Testis (tissue), 3 donors: ENCODE measurements around the gene PEX14. TPM values are rescaled to one million over a fixed set of nuclear protein-coding genes. Genes with fewer than 3 reads are reported as not detected.

Experiments
- DNase-seq: peaks from one replicate; pipeline ENCODE4 v3.0.0-alpha.2; 2019
- H3K27ac ChIP-seq, 2 donors: fragments of 200-600 bp; sonication (generic); one replicate each; pipeline ENCODE4 v1.5.1; 2019
- H3K27me3 ChIP-seq: fragments of 200-600 bp; sonication (generic); one replicate; pipeline ENCODE4 v1.5.1; 2019
- H3K36me3 ChIP-seq: fragments of 200-600 bp; sonication (generic); one replicate; pipeline ENCODE4 v1.5.1; 2017; ENCODE audit warnings: low read depth; ENCODE audit errors: missing control alignments
- H3K4me1 ChIP-seq: fragments of 200-600 bp; sonication (generic); one replicate; pipeline ENCODE4 v1.5.1; 2019
- H3K4me3 ChIP-seq, 2 donors: fragments of 200-600 bp; sonication (generic); one replicate each; pipeline ENCODE4 v1.5.1; 2017 to 2019
- H3K9me3 ChIP-seq: fragments of 200-600 bp; sonication (generic); one replicate; pipeline ENCODE4 v1.5.1; 2017
- CTCF ChIP-seq, 3 experiments: fragments of 450-650 bp in 2 of 3; fragments of 200-600 bp in 1 of 3; sonication (generic) in 1 of 3; IDR thresholded peaks; one replicate each; pipeline ENCODE4 v1.5.1; 2016 to 2019; ENCODE audit warnings: antibody characterized with exemption in 3 of 3, mild to moderate bottlenecking in 2 of 3, moderate library complexity in 1 of 3
- POLR2A ChIP-seq: fragments of 450-650 bp; IDR thresholded peaks from one replicate; pipeline ENCODE4 v1.6.1; 2017; ENCODE audit warnings: antibody characterized with exemption, mild to moderate bottlenecking, moderate library complexity
- WGBS, 2 donors: methylation state at CpG; one replicate each; pipeline ENCODE4 v1.1.5; 2018; 5-methylcytosine and 5-hydroxymethylcytosine counted together
- intact Hi-C: fragments of 100-400 bp; cut with DNase I; formaldehyde crosslinking; loops from one replicate; pipeline ENCODE4 v1.15.1; 2023; ENCODE audit warnings: low total_unique reads
- polyA plus RNA-seq: library from polyadenylated mRNA; stranded (reverse); fragments of 350-450 nt; fragmentation: Illumina TruSeq; extraction: RNeasy Lipid Tissue Mini Kit (QIAGEN cat#74804); gene quantifications from one replicate; pipeline ENCODE4 v1.2.3, GENCODE V29; 2014; ENCODE audit warnings: low read depth, low replicate concordance; ENCODE audit not compliant: insufficient read depth
- total RNA-seq, 2 donors: library from RNA; depleted of rRNA; stranded (reverse); fragments of >200 nt; gene quantifications; one replicate each; pipeline ENCODE4 v1.2.3, GENCODE V29; 2016

The PEX14 gene
- total and polyA plus RNA-seq, 3 donors from 2014 or later = 28.6 to 39.8 (median 30.3) TPM

DNA sequence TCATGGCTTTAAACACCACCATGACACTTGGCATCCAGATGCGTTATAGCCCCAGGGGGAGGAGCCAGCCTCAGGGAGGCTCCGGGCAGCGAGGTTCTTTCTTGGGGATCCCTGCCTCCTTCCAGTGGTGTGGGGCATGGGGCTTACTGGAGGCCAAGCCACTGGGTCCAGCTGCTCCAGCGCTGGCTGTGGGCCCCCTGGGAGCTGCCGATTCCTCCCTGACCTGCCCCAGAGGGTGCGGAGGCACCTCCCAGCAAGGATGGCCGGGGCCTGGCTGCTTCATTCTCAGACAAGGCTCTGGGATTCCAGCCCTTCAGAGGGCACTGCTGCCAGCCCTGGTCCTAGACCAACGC, 159.3 kb downstream of the PEX14 start:
- H3K9me3 ChIP-seq = no peaks in the 10 kb centered on the region
- 93 to 96% methylated on average over 3 to 8 of the region's 8 CpGs for WGBS, 2 donors
- H3K4me3 ChIP-seq = no peak overlapping the region
- peaks cover 18% of the 10 kb centered on the region for H3K4me1 ChIP-seq
- TF ChIP-seq POLR2A (no peak), CTCF (IDR thresholded peaks at IDR 0.05) (no peak)
- no peaks in the 10 kb centered on the region for H3K27me3 ChIP-seq
- H3K36me3 ChIP-seq = no peaks in the 10 kb centered on the region
- intact Hi-C loops = no loop called here
- no peak overlapping the region for H3K27ac ChIP-seq
- no peak for DNase-seq

DNA sequence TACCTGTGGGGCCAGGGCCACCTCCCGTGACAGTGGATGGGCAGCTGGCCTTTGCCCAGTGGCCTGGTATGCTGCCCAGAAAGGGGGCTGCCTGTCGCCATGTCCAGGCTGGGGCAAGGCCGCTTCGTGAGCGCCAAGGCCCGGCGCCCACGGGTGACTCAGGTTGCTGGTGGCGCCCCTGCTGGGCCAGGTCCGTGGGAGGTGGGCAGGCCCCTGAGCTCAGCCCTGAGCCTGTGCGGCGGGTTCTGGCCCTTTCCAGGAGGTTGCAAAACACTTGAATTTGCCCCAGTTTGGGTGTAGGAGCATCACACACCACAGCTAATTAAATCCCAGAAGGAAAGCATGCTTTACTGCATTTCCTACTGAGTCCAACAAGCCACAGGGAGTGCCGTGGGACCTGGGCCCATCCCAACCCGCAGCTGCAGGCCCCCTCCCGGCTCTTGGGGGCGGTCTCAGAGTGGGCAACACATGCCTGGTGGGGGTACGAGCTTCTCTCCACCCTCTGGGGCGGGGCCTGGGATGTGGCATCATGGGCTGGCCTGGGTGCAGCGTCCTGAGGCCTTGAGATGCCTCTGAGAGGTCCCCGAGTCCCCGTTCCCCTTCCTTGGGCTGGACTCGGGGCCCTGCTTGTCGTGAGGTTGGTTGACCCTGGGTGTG, 159.8 kb downstream of the PEX14 start:
- 60 to 70% methylated on average over 1 to 23 of the region's 23 CpGs for WGBS, 2 donors
- no peak for DNase-seq
- Histone ChIP-seq H3K27me3 (no peaks in the 10 kb centered on the region), H3K4me3 (no peak overlapping the region), H3K4me1 (peaks cover 18% of the 10 kb centered on the region), H3K27ac (peak overlapping the region in 1 of 2 donors; percentile 2), H3K9me3 (no peaks in the 10 kb centered on the region), H3K36me3 (no peaks in the 10 kb centered on the region)
- TF ChIP-seq POLR2A (no peak), CTCF (IDR thresholded peaks at IDR 0.05) (no peak)
- intact Hi-C loops = no loop called here

DNA sequence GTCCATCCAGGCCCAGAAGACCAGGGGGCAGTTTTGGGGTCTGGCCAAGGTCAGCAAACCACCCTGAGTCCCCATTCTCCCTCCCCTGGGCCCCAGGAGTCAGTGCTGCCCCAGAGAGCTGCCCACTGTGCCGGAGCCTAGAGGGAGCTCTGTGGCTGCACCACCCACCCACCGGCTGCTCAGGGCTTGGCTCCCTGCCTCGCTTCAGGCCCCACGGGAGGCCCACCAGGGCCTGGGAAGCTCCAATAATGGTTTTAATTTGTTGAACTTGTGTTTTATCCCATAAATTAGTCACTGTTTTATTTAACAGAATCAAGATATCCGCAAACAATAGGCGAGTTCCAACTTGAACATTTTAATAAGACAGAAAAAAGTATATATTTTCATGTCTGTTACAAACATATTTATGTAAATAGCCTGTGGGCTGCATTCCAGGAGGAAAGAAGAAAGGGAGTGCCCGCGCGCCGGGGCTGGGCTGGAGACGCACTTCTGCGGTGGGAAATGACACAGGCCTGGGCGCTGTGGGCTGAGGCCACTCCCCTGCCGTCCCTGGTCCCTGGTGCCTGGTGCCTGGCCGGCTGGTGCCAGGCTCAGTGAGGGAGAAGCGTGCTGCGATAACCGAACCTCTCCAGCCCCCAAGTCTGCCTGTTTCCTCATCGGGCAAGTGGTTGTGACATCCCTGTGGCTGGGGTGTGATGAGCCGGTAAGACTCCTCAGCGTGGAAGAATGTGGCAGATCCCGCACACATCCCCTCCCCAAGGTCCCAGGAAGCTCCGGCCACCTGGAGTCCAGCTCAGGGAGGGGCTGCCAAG, 160.5 kb downstream of the PEX14 start:
- 56 to 71% methylated on average over 16 to 23 of the region's 23 CpGs for WGBS, 2 donors
- no peaks in the 10 kb centered on the region for H3K9me3 ChIP-seq
- H3K27ac ChIP-seq = peak overlapping the region in 1 of 2 donors; percentile 2
- intact Hi-C loops = no loop called here
- H3K4me3 ChIP-seq = no peak overlapping the region
- H3K4me1 ChIP-seq = peaks cover 18% of the 10 kb centered on the region
- no peak for DNase-seq
- H3K36me3 ChIP-seq = no peaks in the 10 kb centered on the region
- TF ChIP-seq POLR2A (no peak), CTCF (IDR thresholded peaks at IDR 0.05) (no peak)
- no peaks in the 10 kb centered on the region for H3K27me3 ChIP-seq

GRCh38 chr1:10635992-10636391, 161.2 kb downstream of the PEX14 start:
- peaks cover 24% of the 10 kb centered on the region for H3K4me1 ChIP-seq
- no peak overlapping the region for H3K4me3 ChIP-seq
- WGBS, 2 donors = 87% methylated on average over 18 of the region's 18 CpGs; no CpG with 5 or more reads in 1 of the 2 donors
- H3K36me3 ChIP-seq = no peaks in the 10 kb centered on the region
- no peak for DNase-seq
- no peaks in the 10 kb centered on the region for H3K27me3 ChIP-seq
- H3K9me3 ChIP-seq = no peaks in the 10 kb centered on the region
- TF ChIP-seq CTCF (IDR thresholded peaks at IDR 0.05) = no peak
- TF ChIP-seq POLR2A = no peak
- peak overlapping the region in 1 of 2 donors; percentile 2 for H3K27ac ChIP-seq
- intact Hi-C loops = no loop called here
